GM12878 (cell line): ENCODE results near the gene PLD5. TPM values are rescaled to one million over a fixed set of nuclear protein-coding genes. Genes with fewer than 3 reads are reported as not detected.

Experiments used
- ATAC-seq: fragments of 200-7000 bp; cut with Tn5 transposase; 3 replicates; pipeline ENCODE4 v1.9.1; 2020; ENCODE audit warnings: mild to moderate bottlenecking, moderate library complexity
- BruUV-seq: library from RNA; stranded (reverse); fragments of 400-500 nt; replicated peaks from 2 replicates; lab custom pipeline; 2021; lab: Mats Ljungman, UMichigan
- CTCF ChIA-PET: fragments of 300-600 bp; sonication (Branson Sonifier 250); formaldehyde crosslinking; extraction: SDS; loops from one replicate; lab custom pipeline; 2021; ENCODE audit warnings: inconsistent platforms; lab: Yijun Ruan, JAX
- POLR2A ChIA-PET: fragments of 350-600 bp; formaldehyde crosslinking; extraction: SDS; loops from one replicate; lab custom pipeline; 2021; ENCODE audit warnings: inconsistent platforms; lab: Charles Lee
- RAD21 ChIA-PET: fragments of 300-600 bp; sonication (Branson Sonifier 250); formaldehyde crosslinking; loops from one replicate; lab custom pipeline; 2023; ENCODE audit warnings: antibody characterized with exemption; ENCODE audit not compliant: unreplicated experiment; lab: Charles Lee
- SMC1A ChIA-PET: fragments of 300-600 bp; sonication (Branson Sonifier 250); formaldehyde crosslinking; loops from one replicate; lab custom pipeline; 2023; ENCODE audit not compliant: unreplicated experiment, uncharacterized antibody; lab: Charles Lee
- DNase-seq: peaks from one replicate; pipeline ENCODE4 v3.0.0-alpha.2; 2011; ENCODE audit warnings: low read depth, low spot score
- FAIRE-seq: peaks from 3 replicates; lab custom pipeline; 2011; peaks lifted over from hg19 to GRCh38; lab: Jason Lieb, UNC
- H2AFZ ChIP-seq: 2 replicates; pipeline ENCODE4 v1.6.0; 2011; ENCODE audit warnings: low read depth, low read length, control low read depth; ENCODE audit not compliant: control insufficient read depth
- H3K27ac ChIP-seq: 2 replicates; pipeline ENCODE4 v1.5.1; 2011; ENCODE audit warnings: control low read depth; ENCODE audit not compliant: control insufficient read depth, insufficient read depth
- H3K27me3 ChIP-seq, 2 experiments: replicated peaks in 1 of 2; 2 replicates each; pipeline versions ENCODE4 v1.6.0 to v1.6.1; 2011; ENCODE audit warnings: low read length in 1 of 2; ENCODE audit not compliant: control insufficient read depth in 2 of 2, insufficient read depth in 2 of 2
- H3K36me3 ChIP-seq, 2 experiments: 2 replicates each; pipeline ENCODE4 v1.5.1; 2011; ENCODE audit warnings: low read length in 1 of 2; ENCODE audit not compliant: control insufficient read depth in 2 of 2, insufficient read depth in 2 of 2
- H3K4me1 ChIP-seq: 2 replicates; pipeline ENCODE4 v1.6.1; 2011; ENCODE audit warnings: mild to moderate bottlenecking, low read length, moderate library complexity, mixed read lengths; ENCODE audit not compliant: control insufficient read depth, insufficient read depth
- H3K4me2 ChIP-seq: 2 replicates; pipeline ENCODE4 v1.6.0; 2011; ENCODE audit warnings: control low read depth; ENCODE audit not compliant: control insufficient read depth, insufficient read depth
- H3K4me3 ChIP-seq: fragments of 200-600 bp; sonication (generic); 2 replicates; pipeline ENCODE4 v1.5.1; 2016
- H3K79me2 ChIP-seq: 2 replicates; pipeline ENCODE4 v1.6.0; 2011; ENCODE audit warnings: low read length; ENCODE audit not compliant: control insufficient read depth, insufficient read depth
- H3K9ac ChIP-seq: 2 replicates; pipeline ENCODE4 v1.8.0; 2011; ENCODE audit warnings: low read length, control low read depth, mixed read lengths; ENCODE audit not compliant: control insufficient read depth, insufficient read depth
- H3K9me3 ChIP-seq: replicated peaks from 3 replicates; pipeline ENCODE4 v1.5.1; 2011; ENCODE audit warnings: mild to moderate bottlenecking, low read length; ENCODE audit not compliant: control insufficient read depth, insufficient read depth
- H4K20me1 ChIP-seq: 2 replicates; pipeline ENCODE4 v1.6.0; 2011; ENCODE audit not compliant: control insufficient read depth, insufficient read depth
- CBX5 ChIP-seq: sonication (generic); IDR thresholded peaks from 2 replicates; pipeline ENCODE4 v1.6.1; 2016; ENCODE audit warnings: low read depth, moderate library complexity, mild to moderate bottlenecking, inconsistent platforms
- CHD4 ChIP-seq: fragments of 200-600 bp; sonication (generic); IDR thresholded peaks from 2 replicates; pipeline ENCODE4 v1.6.1; 2016; ENCODE audit warnings: mild to moderate bottlenecking
- KDM1A ChIP-seq: fragments of 200-600 bp; sonication (generic); IDR thresholded peaks from 2 replicates; pipeline ENCODE4 v1.6.1; 2016; ENCODE audit warnings: borderline replicate concordance
- MTA3 ChIP-seq: IDR thresholded peaks from 2 replicates; pipeline ENCODE4 v1.6.1; 2012; ENCODE audit warnings: low read length, inconsistent platforms, borderline replicate concordance
- NRF1 ChIP-seq: conservative IDR thresholded peaks from 2 replicates; pipeline ENCODE4 v1.6.1; 2011; ENCODE audit warnings: mild to moderate bottlenecking, low read depth, low read length, improper control_type of control experiment
- POU2F2 ChIP-seq: IDR thresholded peaks from 3 replicates; pipeline ENCODE4 v1.6.1; 2011; ENCODE audit warnings: low read depth, mild to moderate bottlenecking, low read length, borderline replicate concordance
- RELB ChIP-seq: fragments of 450-650 bp; IDR thresholded peaks from 2 replicates; pipeline ENCODE4 v1.6.1; 2017; ENCODE audit warnings: low read depth, mild to moderate bottlenecking, moderate library complexity
- SIX5 ChIP-seq: IDR thresholded peaks from 2 replicates; pipeline ENCODE4 v1.6.1; 2011; ENCODE audit warnings: mild to moderate bottlenecking, low read depth, low read length, moderate library complexity; ENCODE audit not compliant: severe bottlenecking
- STAT3 ChIP-seq: IDR thresholded peaks from 2 replicates; pipeline ENCODE4 v1.6.1; 2011; ENCODE audit warnings: low read depth, low read length, improper control_type of control experiment
- ZNF384 ChIP-seq: IDR thresholded peaks from 2 replicates; pipeline ENCODE4 v1.6.1; 2012; ENCODE audit warnings: low read depth, mild to moderate bottlenecking, low read length, improper control_type of control experiment, borderline replicate concordance
- ZNF622 ChIP-seq: fragments of 450-650 bp; IDR thresholded peaks from 2 replicates; pipeline ENCODE4 v1.6.1; 2017; ENCODE audit warnings: mild to moderate bottlenecking, inconsistent platforms
- WGBS: methylation state at CpG from one replicate; pipeline ENCODE4 v1.1.6; 2016; ENCODE audit warnings: low lambda C conversion rate; ENCODE audit not compliant: insufficient replicate concordance, insufficient coverage; ENCODE audit errors: missing lambda C conversion rate; 5-methylcytosine and 5-hydroxymethylcytosine counted together
- in situ Hi-C: fragments of 300-500 bp; cut with MboI; formaldehyde crosslinking; loops from 9 replicates; pipeline ENCODE4 v1.14.3; 2018; ENCODE audit warnings: mixed read lengths
- intact Hi-C: fragments of 100-400 bp; cut with micrococcal nuclease; formaldehyde crosslinking; loops from one replicate; pipeline ENCODE4 v1.14.2; 2022; ENCODE audit not compliant: unreplicated experiment
- polyA plus RNA-seq, 11 experiments: library from polyadenylated mRNA; depleted of rRNA in 4 of 11; unstranded in 6 of 11; stranded (reverse) in 5 of 11; fragments of >200 nt; fragmentation: Nextera tagmentation in 4 of 11; fragmentation: Illumina TruSeq in 1 of 11; extraction: Ambion mirVana in 4 of 11; extraction: Trizol in 1 of 11; gene quantifications; 1 replicate in 1 of 11; 2 replicates in 10 of 11; pipeline versions ENCODE4 v1.2.1 to v1.2.3, GENCODE V29; 2011 to 2016; ENCODE audit warnings: inconsistent platforms in 2 of 11, missing spikeins in 2 of 11, low read depth in 1 of 11
- total RNA-seq, 4 experiments: library from RNA; depleted of rRNA in 3 of 4; stranded (reverse); fragments of >200 nt in 3 of 4; fragmentation: Illumina TruSeq in 1 of 4; extraction: Trizol in 1 of 4; gene quantifications; 2 replicates each; pipeline versions ENCODE4 v1.2.1 to v1.2.3, GENCODE V29; 2013 to 2021

PLD5 gene
- total and polyA plus RNA-seq, 10 of the 15 experiments (the other 5 are each of a cell fraction or from before 2014, with no cell fraction given), result not detected

DNA sequence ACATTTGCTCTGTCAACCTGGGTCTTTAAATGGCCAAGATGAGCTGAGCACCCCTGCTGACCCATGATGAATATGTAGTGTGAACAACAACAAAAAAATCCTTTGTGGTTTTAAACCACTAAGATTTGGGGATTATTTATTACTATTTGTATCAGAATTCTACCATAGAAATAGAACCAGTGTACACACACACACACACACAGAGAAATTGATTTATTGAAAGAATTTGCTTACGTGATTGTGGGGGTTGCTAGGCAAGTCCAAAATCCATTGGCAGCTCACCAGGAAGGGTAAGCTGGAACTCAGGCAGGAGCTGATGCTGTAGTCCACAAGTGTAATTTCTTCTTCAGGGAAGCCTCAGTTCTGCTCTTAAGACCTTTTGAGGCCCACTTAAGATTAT, 443.1 kb downstream of the PLD5 start (continued):
- no peak for TF ChIP-seq POU2F2

DNA sequence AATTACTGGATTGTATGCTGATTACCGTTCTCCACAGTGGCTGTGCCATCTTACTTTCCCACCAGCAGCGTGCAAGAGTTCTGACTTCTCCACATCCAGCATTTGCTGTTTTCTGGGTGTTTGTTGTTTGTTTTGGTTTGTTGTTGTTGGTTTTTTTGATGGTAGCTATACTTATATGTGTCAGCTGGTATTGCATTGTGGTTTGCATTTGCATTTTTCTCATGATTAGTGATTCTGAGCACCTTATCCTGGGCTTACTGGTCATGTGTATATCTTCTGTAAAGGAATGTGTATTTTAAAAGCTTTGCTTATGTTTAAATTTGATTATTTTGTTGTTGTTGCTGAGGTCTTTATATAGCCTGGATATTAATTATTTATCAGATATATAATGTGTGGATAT, 458.7 kb downstream of the PLD5 start:
- intact Hi-C loops, result no loop called here
- ChIA-PET CTCF (no interaction called here), SMC1A (no interaction called here), RAD21 (no interaction called here), POLR2A (no interaction called here)
- ATAC-seq (no peak), DNase-seq (no peak), FAIRE-seq (no peak)
- no peaks in the 10 kb centered on the region for H3K79me2 ChIP-seq
- 13% methylated on average over 2 of the region's 2 CpGs for WGBS
- H3K4me1 ChIP-seq, result no peaks in the 10 kb centered on the region
- no TSS peak for BruUV-seq
- H3K4me3 ChIP-seq, result no peak overlapping the region
- no peak overlapping the region for H3K27ac ChIP-seq
- no peaks in the 10 kb centered on the region for H3K9me3 ChIP-seq
- no peak overlapping the region for H2AFZ ChIP-seq
- H3K4me2 ChIP-seq, result no peak overlapping the region
- TF ChIP-seq ZNF622 (no peak), KDM1A (no peak), MTA3 (no peak), CBX5 (no peak), SIX5 (no peak), ZNF384 (no peak), RELB (no peak), NRF1 (no peak), STAT3 (no peak), CHD4 (no peak)
- in situ Hi-C loops, result no loop called here
- no peak overlapping the region for H3K9ac ChIP-seq
- no peaks in the 10 kb centered on the region for H3K27me3 ChIP-seq
- H4K20me1 ChIP-seq, result no peaks in the 10 kb centered on the region
- no peaks in the 10 kb centered on the region for H3K36me3 ChIP-seq
